Stimulated activated CD8-positive, alpha-beta memory T cell treated with anti-CD3 and anti-CD28 coated beads, Interleukin-7, amount 100 ng/mL, for 48 hours (primary cell): ENCODE data around the gene SSPN.

Experiments used
- DNase-seq, 2 donors: peaks; one replicate each; pipeline ENCODE4 v3.0.0-alpha.2; 2020; ENCODE audit warnings: low read depth in 1 of 2; ENCODE audit errors: extremely low read depth in 1 of 2

The SSPN gene

GRCh38 chr12:26255893-26256645 lies 60.7 kb downstream of the SSPN start:
- no peak for DNase-seq

- no peak for DNase-seq
Measured at GRCh38 chr12:26264215-26264838, 69.0 kb downstream of the SSPN start.

GRCh38 chr12:26265606-26266005 lies 70.2 kb downstream of the SSPN start:
- no peak for DNase-seq

GRCh38 chr12:26266881-26267280 lies 71.5 kb downstream of the SSPN start:
- DNase-seq, result no peak

GRCh38 chr12:26268841-26269561 lies 73.6 kb downstream of the SSPN start:
- no peak for DNase-seq

- DNase-seq, result no peak
Measured at GRCh38 chr12:26269562-26270284, 74.3 kb downstream of the SSPN start.

- no peak for DNase-seq
Measured at GRCh38 chr12:26271024-26271423, 75.7 kb downstream of the SSPN start.

- DNase-seq, result no peak
Measured at GRCh38 chr12:26271889-26272492, 76.6 kb downstream of the SSPN start.

GRCh38 chr12:26272851-26273250 lies 77.5 kb downstream of the SSPN start:
- no peak for DNase-seq

GRCh38 chr12:26273811-26274210 lies 78.4 kb downstream of the SSPN start:
- DNase-seq, result no peak

GRCh38 chr12:26274441-26275312 lies 79.3 kb downstream of the SSPN start:
- DNase-seq, result peak; percentile 13 to 61

- no peak for DNase-seq
Measured at GRCh38 chr12:26275313-26276131, 80.1 kb downstream of the SSPN start.

GRCh38 chr12:26276709-26277108 lies 81.3 kb downstream of the SSPN start:
- no peak for DNase-seq

- no peak for DNase-seq
Measured at GRCh38 chr12:26277506-26278246, 82.3 kb downstream of the SSPN start.

- no peak for DNase-seq
Measured at GRCh38 chr12:26278266-26278665, 82.9 kb downstream of the SSPN start.

- no peak for DNase-seq
Measured at GRCh38 chr12:26278666-26279065, 83.3 kb downstream of the SSPN start.

- DNase-seq, result no peak
Measured at GRCh38 chr12:26279091-26279490, 83.7 kb downstream of the SSPN start.

- DNase-seq, result no peak
Measured at GRCh38 chr12:26279908-26280307, 84.5 kb downstream of the SSPN start.
